Measurements from ENCODE around the gene FOXJ3. TPM values are rescaled to one million over a fixed set of nuclear protein-coding genes. Genes with fewer than 3 reads are reported as not detected.

FOXJ3 gene
- total and polyA plus RNA-seq, 2 of the 13 experiments (the other 11 are each of a cell fraction or from before 2014, with no cell fraction given) = 16.6 to 48.5 TPM

DNA sequence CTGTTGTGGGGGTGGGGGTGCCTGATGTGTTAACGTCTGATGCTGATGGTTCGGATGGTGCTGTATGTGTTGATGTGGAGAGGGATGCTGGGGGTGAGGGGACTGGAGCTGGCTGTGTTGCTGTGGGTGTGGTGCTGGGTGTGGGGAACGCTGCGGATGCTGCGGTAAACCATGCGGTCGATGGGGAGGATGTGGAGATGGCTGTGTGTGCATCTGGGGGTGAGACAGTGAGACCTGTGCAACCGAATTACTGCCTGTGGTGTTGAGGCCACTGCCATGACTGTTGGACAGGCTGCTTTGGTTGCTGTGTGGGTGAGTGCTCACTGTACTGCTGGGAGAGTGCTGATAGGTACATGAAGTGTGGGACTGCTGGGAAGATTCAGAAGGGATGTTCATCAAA lies 143.7 kb downstream of the FOXJ3 start (continued):
- TF ChIP-seq, protein P1, sequence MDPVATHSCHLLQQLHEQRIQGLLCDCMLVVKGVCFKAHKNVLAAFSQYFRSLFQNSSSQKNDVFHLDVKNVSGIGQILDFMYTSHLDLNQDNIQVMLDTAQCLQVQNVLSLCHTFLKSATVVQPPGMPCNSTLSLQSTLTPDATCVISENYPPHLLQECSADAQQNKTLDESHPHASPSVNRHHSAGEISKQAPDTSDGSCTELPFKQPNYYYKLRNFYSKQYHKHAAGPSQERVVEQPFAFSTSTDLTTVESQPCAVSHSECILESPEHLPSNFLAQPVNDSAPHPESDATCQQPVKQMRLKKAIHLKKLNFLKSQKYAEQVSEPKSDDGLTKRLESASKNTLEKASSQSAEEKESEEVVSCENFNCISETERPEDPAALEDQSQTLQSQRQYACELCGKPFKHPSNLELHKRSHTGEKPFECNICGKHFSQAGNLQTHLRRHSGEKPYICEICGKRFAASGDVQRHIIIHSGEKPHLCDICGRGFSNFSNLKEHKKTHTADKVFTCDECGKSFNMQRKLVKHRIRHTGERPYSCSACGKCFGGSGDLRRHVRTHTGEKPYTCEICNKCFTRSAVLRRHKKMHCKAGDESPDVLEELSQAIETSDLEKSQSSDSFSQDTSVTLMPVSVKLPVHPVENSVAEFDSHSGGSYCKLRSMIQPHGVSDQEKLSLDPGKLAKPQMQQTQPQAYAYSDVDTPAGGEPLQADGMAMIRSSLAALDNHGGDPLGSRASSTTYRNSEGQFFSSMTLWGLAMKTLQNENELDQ (CRISPR knock-in tag; IDR thresholded peaks at IDR 0.05; ENCODE audit: borderline replicate concordance) = no peak
- TF ChIP-seq MBD4 (IDR thresholded peaks at IDR 0.05; ENCODE audit: borderline replicate concordance, low read length) (no peak), ELF1 (CRISPR knock-in tag; IDR thresholded peaks at IDR 0.05) (no peak), DMAP1 (CRISPR knock-in tag; IDR thresholded peaks at IDR 0.05) (no peak)
- TF ChIP-seq, protein P2, sequence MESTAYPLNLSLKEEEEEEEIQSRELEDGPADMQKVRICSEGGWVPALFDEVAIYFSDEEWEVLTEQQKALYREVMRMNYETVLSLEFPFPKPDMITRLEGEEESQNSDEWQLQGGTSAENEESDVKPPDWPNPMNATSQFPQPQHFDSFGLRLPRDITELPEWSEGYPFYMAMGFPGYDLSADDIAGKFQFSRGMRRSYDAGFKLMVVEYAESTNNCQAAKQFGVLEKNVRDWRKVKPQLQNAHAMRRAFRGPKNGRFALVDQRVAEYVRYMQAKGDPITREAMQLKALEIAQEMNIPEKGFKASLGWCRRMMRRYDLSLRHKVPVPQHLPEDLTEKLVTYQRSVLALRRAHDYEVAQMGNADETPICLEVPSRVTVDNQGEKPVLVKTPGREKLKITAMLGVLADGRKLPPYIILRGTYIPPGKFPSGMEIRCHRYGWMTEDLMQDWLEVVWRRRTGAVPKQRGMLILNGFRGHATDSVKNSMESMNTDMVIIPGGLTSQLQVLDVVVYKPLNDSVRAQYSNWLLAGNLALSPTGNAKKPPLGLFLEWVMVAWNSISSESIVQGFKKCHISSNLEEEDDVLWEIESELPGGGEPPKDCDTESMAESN (CRISPR knock-in tag; conservative IDR thresholded peaks at IDR 0.05) = no peak

DNA sequence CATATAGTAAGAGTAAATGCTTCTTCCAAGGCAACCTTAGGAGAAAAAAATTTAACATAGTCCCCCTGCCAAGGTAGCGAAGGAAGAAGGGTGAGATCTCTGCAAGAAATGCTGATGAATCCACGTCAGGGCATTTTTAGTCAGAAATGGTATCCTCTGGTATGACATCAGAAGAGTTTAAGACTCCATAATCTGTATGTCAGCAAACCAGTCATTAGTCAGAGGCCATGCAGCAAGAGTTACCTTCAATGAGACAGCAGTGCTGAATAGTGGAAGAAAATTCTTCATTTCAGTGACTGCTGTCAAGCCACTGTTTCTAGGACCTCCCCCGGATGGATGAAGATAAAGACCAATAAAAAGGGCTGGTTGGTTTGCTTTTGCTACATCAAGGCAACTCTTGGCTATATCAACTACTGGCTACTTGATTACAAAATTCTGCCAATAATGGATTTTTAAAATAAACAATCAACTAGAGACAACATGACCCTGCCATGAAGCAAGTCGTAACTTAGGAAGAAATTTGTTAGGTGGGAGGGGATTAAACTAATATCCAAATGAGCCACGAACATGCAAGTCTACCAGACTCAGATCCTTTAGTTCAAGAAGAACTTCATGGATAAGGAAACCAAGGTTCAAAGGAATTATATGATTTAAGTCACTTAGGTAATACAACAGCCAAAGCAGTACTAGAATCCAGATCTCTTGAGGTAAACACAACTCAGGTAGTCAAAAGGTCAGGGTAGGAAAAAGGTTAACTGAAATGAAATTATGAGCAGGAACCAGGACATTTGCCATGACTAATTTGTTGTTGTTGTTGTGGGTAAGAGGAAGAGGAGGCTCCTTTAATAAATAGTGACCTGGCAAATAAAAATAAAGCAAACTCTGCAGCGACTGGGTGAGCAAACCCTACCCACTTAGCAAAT lies 144.8 kb downstream of the FOXJ3 start:
- ATAC-seq (no peak), FAIRE-seq (no peak), DNase-seq (ENCODE audit: low spot score) (no peak)
- 97% methylated on average over 6 of the region's 6 CpGs for WGBS (ENCODE audit: low lambda C conversion rate)
- peaks cover 17 to 75% of the 10 kb centered on the region in 2 experiments for H3K36me3 ChIP-seq (replicated peaks in 1 of 2; ENCODE audit: control insufficient read depth in 1 of 2, insufficient read depth in 2 of 2, low read length in 2 of 2)
- no peak overlapping the region for H3K4me3 ChIP-seq (replicated peaks in 1 of 3; ENCODE audit: insufficient read depth in 1 of 3, low read depth in 2 of 3, low read length in 3 of 3)
- intact Hi-C loops (cut with micrococcal nuclease; ENCODE audit: unreplicated experiment) = no loop called here
- TF ChIP-seq KDM2A (CRISPR knock-in tag; IDR thresholded peaks at IDR 0.05; ENCODE audit: borderline replicate concordance, low read depth) = no peak
- TF ChIP-seq ZMAT3 (CRISPR knock-in tag; conservative IDR thresholded peaks at IDR 0.05) = no peak
- TF ChIP-seq THAP7 (CRISPR knock-in tag; IDR thresholded peaks at IDR 0.05) = no peak
- TF ChIP-seq, protein P3, sequence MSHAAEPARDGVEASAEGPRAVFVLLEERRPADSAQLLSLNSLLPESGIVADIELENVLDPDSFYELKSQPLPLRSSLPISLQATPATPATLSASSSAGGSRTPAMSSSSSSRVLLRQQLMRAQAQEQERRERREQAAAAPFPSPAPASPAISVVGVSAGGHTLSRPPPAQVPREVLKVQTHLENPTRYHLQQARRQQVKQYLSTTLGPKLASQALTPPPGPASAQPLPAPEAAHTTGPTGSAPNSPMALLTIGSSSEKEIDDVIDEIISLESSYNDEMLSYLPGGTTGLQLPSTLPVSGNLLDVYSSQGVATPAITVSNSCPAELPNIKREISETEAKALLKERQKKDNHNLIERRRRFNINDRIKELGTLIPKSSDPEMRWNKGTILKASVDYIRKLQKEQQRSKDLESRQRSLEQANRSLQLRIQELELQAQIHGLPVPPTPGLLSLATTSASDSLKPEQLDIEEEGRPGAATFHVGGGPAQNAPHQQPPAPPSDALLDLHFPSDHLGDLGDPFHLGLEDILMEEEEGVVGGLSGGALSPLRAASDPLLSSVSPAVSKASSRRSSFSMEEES (CRISPR knock-in tag; IDR thresholded peaks at IDR 0.05) = no peak
- TF ChIP-seq POLR2AphosphoS5 (IDR thresholded peaks at IDR 0.05; ENCODE audit: low read depth, low read length) = no peak
- TF ChIP-seq KAT7 (CRISPR knock-in tag; IDR thresholded peaks at IDR 0.05; ENCODE audit: borderline replicate concordance) = no peak
- no peak for TF ChIP-seq FOXP4 (CRISPR knock-in tag; IDR thresholded peaks at IDR 0.05)
- POLR2A ChIA-PET = no interaction called here
- H3K4me1 ChIP-seq (ENCODE audit: insufficient read depth, low read length) = 0 out of 2 replicates have a peak, but pooled peaks cover 7% of the 10 kb centered on the region
- H3K27ac ChIP-seq (ENCODE audit: extremely low read length, insufficient read depth, low read length) = no peak overlapping the region
- H3K79me2 ChIP-seq (ENCODE audit: insufficient read depth, low read length) = no peaks in the 10 kb centered on the region
- no peak overlapping the region for H3K9ac ChIP-seq (ENCODE audit: insufficient read depth, low read depth, low read length)
- no peak overlapping the region for H2AFZ ChIP-seq (ENCODE audit: low read length)
- in situ Hi-C loops (cut with HindIII; ENCODE audit: extremely low pct_ligation_motif_present, low pct_unique_long_range_greater_than_20kb) = no loop called here
- H3K4me2 ChIP-seq (ENCODE audit: low read depth, low read length) = no peak overlapping the region
- H3K9me3 ChIP-seq (ENCODE audit: low read length) = no peaks in the 10 kb centered on the region
- H3K27me3 ChIP-seq (ENCODE audit: control insufficient read depth in 1 of 2, insufficient read depth in 2 of 2, low read length in 2 of 2) = no peaks in the 10 kb centered on the region
- BruUV-seq (replicated peaks) = no TSS peak
- no peaks in the 10 kb centered on the region for H4K20me1 ChIP-seq (ENCODE audit: insufficient read depth, low read length)
- CTCF ChIA-PET (ENCODE audit: low intra/inter-chr PET ratio, low total read pairs) = no interaction called here
